ENCODE data around the gene ZNF488.

ZNF488 gene

DNA sequence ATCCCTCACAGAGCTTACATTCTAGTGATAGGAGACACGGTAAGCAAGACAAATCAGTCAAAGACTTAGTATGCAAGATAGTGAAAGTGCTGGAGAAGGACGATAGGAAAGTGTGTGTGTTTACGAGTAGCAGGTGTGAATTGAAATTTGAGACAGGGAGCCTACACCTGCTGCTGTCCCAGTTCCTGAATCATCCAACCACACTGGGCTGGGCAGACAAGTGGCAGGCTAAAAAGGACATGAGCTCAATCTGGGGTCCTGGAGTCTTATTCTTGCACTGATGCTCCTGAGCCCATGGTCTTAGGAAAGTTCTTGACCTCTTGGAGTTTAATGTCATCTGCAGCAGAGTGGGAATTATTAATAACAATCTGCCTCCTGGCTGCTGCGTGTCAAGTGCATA is 19.7 kb downstream of the ZNF488 start:
- peak; percentile 29 for DNase-seq

DNA sequence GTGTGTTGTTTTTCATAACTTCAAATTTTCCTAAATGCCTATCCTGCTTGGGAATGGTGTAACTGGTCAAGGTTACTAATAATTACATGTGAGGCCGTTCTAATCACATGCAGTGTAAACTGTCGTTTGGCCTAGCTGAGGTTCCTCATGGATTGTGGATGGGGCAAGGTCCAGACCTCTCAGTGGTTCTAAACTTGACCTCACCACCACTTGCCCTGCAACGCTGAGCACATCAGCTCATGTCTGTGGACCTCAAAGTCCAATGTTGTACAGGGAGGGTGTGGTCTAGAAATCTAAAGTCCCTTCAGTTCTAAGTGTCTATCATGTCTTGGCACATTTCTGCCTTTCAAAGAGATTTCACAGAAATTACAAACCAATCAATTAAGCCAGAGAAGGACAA is 20.3 kb downstream of the ZNF488 start:
- DNase-seq, result no peak

- no peak for DNase-seq
Observed at GRCh38 chr10:47362199-47362598, 21.9 kb downstream of the ZNF488 start.

- no peak for DNase-seq
Observed at GRCh38 chr10:47361293-47361692, 22.8 kb downstream of the ZNF488 start.

GRCh38 chr10:47360419-47361040 is 23.6 kb downstream of the ZNF488 start:
- DNase-seq, result no peak

- no peak for DNase-seq
Observed at GRCh38 chr10:47359626-47360418, 24.3 kb downstream of the ZNF488 start.

DNA sequence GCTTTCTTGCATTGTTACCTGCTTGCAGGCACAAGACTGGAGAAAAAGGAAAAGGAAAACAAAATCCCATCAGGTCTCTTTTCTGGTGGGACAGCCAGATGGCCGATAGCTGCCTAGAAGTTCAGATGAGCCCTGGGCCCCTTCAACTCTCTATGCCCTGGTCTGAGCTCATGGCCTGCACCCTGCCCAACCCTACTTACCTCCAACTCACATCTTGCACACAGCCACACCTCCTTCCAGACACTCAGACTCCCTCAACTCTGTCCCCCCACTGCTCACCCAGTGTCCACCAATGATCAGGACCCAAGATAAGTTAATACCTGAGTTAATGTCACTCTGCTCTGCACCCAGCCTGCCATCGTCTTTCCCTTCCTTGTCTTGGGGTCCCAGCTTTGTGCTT is 25.0 kb downstream of the ZNF488 start:
- no peak for DNase-seq

DNA sequence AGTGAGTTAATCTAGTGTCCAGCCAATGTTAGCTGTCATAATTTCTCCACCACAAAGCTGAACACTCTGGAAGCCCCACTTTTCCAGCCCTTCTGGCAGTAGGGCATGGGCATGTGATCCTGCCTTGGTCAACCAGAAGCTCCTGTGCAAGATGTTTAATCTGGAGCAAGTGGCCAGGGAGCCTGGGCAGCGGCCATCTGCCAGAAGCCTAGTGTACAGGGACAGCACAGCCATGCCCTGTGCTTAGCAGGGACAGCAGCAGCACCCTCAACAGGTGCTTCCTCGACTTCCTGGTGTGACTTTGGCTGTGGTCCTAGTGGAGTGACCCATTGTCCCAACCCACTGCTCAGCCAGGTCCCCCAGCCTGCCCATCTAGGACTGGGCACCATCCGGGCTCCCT is 25.6 kb downstream of the ZNF488 start:
- DNase-seq, result no peak

DNA sequence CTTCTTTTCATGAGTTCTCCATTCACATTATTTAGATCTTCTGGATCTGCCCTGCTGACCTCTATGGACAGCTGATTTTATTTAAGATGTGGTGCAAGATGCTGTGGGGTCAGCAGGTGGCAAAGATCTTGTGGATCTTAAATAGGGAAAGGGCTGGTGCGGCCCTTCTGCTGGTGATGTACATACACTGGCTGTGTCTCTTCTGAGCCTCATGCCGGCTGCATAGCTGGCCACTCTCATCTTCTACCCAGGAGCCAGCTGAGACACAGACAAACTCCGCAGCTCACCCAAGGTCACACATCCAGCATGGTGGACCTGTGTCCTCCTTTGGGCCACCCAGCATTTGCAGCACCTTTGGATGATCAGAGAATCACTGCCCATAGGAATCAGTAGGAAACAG is 26.2 kb downstream of the ZNF488 start:
- no peak for DNase-seq

GRCh38 chr10:47357131-47357582 is 26.9 kb downstream of the ZNF488 start:
- no peak for DNase-seq

- no peak for DNase-seq
Observed at GRCh38 chr10:47356708-47357107, 27.4 kb downstream of the ZNF488 start.

- DNase-seq, result no peak
Observed at GRCh38 chr10:47354900-47355299, 29.2 kb downstream of the ZNF488 start.

- no peak for DNase-seq
Observed at GRCh38 chr10:47354165-47354564, 29.9 kb downstream of the ZNF488 start.

- DNase-seq, result no peak
Observed at GRCh38 chr10:47353351-47353750, 30.7 kb downstream of the ZNF488 start.

- no peak for DNase-seq
Observed at GRCh38 chr10:47351899-47352815, 31.9 kb downstream of the ZNF488 start.

DNA sequence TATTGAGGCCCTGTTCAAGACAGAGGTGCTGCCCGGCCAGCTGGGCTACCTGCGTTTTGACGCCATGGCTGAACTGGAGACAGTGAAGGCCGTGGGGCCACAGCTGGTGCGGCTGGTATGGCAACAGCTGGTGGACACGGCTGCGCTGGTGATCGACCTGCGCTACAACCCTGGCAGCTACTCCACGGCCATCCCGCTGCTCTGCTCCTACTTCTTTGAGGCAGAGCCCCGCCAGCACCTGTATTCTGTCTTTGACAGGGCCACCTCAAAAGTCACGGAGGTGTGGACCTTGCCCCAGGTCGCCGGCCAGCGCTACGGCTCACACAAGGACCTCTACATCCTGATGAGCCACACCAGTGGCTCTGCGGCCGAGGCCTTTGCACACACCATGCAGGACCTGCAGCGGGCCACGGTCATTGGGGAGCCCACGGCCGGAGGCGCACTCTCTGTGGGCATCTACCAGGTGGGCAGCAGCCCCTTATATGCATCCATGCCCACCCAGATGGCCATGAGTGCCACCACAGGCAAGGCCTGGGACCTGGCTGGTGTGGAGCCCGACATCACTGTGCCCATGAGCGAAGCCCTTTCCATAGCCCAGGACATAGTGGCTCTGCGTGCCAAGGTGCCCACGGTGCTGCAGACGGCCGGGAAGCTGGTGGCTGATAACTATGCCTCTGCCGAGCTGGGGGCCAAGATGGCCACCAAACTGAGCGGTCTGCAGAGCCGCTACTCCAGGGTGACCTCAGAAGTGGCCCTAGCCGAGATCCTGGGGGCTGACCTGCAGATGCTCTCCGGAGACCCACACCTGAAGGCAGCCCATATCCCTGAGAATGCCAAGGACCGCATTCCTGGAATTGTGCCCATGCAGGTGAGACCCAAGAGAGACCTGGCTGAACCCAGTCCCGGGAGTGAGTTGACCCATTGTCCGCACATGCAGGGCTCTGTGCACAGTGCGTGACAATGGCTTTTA is 33.1 kb downstream of the ZNF488 start:
- DNase-seq, result no peak

DNA sequence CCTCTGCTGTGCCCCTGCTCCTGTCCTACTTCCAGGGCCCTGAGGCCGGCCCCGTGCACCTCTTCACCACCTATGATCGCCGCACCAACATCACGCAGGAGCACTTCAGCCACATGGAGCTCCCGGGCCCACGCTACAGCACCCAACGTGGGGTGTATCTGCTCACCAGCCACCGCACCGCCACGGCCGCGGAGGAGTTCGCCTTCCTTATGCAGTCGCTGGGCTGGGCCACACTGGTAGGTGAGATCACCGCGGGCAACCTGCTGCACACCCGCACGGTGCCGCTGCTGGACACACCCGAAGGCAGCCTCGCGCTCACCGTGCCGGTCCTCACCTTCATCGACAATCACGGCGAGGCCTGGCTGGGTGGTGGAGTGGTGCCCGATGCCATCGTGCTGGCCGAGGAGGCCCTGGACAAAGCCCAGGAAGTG is 34.1 kb downstream of the ZNF488 start:
- DNase-seq, result no peak

DNA sequence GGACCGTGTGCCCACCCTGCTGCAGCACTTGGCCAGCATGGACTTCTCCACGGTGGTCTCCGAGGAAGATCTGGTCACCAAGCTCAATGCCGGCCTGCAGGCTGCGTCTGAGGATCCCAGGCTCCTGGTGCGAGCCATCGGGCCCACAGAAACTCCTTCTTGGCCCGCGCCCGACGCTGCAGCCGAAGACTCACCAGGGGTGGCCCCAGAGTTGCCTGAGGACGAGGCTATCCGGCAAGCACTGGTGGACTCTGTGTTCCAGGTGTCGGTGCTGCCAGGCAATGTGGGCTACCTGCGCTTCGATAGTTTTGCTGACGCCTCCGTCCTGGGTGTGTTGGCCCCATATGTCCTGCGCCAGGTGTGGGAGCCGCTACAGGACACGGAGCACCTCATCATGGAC is 34.6 kb downstream of the ZNF488 start:
- DNase-seq, result no peak

- no peak for DNase-seq
Observed at GRCh38 chr10:47348661-47349470, 35.2 kb downstream of the ZNF488 start.

DNA sequence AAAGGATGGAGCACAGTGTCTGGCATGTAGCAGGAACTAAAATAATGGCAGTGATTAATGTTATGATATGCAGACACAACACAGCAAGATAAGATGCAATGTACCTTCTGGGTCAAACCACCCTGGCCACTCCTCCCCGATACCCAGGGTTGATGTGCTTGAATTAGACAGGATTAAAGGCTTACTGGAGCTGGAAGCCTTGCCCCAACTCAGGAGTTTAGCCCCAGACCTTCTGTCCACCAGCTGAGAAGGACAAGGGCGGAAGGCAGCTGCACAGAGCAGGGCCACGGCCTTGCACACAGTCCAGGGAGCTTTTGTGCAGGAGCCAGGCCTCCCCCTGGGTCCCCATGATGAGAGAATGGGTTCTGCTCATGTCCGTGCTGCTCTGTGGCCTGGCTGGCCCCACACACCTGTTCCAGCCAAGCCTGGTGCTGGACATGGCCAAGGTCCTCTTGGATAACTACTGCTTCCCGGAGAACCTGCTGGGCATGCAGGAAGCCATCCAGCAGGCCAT is 35.9 kb downstream of the ZNF488 start, which contains the start of gene RBP3:
TSS of gene RBP3 (plus strand) at position 226 of the 514 bp plus-strand sequence. CDS start at position 348, 122 bp downstream.
- DNase-seq, result no peak

GRCh38 chr10:47347303-47347675 is 36.8 kb downstream of the ZNF488 start:
- DNase-seq, result no peak
